ENCODE results near the gene SLC34A1. TPM values are rescaled to one million over a fixed set of nuclear protein-coding genes. Genes with fewer than 3 reads are reported as not detected.
"Not testable (repeated sequence)": the region's sequence is repeated elsewhere in the genome, so short reads cannot be mapped to it uniquely, and the experiment has no call there.

Gene SLC34A1
- total RNA-seq, 1 donor from 2014 or later, result not detected

DNA sequence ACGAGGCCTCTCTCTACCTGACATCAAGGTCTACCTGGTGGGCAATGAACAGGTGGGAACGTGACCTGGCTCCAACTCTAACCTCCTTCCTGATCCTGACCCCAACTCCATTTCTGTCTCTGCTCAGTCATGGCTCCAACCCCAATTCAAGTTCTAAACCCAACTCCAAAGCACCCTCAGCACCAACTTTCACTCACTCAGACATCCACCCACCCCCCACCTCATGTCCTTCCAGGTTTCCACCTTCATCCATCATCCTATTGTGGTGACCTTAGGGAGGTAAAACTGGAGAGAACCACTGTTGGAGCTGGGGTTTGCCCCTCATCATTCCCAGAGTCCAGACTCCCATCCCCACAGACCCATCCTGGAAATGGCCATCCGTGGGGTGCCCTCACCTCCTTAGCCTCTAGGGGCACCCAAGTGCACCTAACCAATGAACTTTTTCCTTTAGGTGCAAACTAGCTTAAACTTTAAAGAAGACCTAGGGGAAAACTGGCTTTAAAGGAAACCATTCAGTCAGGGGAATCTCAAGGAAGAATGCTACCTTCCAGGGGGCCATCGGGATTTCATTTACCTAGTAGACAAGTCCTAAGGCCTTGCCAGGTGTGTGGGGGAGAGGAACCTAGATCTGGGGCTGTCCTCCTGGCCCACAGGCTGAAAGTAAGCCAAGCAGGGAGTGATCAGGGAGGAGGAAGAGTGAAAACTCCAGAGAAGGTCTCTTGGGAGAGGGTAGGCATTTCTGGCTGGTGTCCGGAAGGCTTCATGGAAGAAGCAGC lies 15.2 kb upstream of the SLC34A1 start:
- DNase-seq, result no peak

DNA sequence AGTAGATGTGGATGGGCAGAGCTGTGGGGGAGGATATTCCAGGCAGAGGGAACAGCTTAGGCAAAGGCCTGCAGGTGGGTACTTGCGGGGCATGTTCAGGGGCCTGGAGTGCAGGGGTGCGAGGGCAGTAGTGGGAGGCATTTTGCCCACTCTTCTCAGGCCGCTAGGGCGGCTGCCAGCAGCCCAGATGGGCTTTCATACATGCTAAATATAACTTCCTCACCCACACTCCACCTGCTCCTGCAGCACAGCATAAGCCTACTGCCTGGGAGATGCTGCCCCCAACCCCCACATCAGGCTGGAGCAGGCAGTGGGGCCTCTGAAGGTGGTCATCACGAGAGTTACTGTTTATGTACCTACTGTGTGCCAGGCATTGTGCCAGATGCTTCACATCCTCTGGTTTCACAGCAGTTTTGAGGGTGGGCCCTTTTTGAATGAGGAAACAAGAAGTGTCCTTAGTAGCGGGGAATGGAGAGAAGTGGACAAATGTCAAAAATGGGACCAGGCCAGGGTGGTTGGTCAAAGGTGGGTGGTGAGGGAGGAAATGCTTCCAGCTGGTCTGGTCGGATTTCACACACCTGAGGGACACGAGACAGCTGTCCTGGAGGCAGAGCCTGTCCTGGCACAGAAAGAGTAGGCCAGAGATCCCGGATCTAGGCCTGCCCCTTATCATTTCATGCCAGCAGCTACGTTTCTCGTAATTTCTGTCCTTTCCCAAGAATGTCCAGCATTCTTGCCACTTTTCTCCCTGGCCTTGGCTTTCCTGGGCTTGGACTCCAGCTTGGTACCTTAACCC lies 14.4 kb upstream of the SLC34A1 start:
- no peak for DNase-seq

GRCh38 chr5:177370488-177371119 lies 13.6 kb upstream of the SLC34A1 start:
- peak; percentile 41 for DNase-seq

DNA sequence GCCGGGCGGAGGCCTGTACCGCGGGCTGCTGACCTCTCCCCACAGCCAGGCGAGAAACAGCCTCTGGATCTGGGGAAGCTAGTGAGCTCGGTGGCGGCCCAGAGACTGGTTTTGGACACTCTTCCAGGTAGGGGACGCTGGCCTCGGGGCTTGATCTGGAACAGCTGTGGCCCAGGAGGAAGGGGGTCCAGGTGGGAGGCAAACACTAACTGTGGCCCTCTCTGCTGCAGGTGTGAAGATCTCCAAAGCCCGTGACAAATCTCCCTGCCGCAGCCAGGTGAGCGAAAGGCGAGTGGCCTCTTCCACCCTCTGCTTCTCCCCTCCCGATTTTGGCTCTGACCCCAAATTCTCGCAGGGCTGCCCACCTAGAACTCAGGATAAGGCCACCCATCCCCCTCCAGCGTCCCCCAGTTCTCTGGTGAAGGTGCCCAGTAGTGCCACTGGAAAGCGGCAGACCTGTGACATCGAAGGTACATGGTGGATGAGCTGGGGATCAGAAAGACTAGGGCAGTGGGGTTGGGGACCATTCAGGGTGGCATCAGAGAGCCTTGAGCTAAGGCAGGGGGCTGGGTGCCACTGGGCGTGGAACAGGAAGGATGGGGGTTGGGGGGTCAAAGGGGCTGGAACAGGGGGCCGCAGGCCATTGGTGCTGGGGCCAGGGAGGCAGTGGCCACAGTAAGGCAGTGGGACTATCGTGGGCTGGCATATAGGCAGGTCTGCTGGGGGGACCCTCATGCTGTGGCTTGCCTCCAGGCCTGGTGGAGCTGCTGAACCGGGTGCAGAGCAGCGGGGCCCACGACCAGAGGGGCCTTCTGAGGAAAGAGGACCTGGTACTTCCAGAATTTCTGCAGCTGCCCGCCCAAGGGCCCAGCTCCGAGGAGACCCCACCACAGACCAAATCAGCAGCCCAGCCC lies 12.9 kb upstream of the SLC34A1 start:
- DNase-seq, result no peak

DNA sequence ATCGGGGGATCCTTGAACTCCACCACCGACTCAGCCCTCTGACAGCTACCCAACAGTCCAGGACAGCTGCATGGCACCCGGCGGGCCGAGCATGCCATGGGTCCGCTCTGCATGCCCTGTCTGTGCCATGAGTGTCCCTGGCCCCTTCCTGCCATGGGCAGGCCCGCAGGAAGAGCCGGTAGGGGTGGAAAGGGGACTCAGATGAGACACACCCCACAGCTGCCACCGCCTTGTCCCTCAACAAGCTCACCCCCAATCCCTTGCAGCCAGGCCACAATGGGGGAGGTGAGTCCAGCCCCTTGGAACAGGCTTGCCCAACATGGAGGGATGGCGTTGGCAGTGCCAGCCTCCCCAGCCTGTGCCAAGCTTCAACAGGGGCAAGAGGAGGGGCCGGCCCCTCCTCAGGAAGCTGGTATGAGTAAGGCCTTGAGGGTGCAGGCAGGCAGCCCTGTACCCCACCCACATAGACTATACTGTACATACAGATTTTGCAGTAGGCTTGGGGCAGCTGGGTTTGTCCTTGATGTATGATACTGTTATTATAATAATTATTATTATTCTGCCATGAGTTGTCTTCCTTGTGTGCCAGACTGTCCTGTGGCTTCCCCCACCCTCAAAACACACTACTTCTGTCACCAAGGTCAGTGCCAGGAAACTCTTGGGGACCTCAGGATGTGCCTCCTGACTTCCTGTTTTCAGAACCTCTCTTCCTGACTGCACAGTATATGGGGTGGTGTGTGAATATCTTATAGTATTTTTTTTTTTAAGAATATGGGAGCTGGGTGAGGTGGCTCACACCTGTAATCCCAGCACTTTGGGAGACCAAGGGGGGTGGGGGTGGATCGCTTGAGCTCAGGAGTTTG lies 12.0 kb upstream of the SLC34A1 start:
- no peak for DNase-seq

GRCh38 chr5:177372910-177373309 lies 11.3 kb upstream of the SLC34A1 start:
- DNase-seq, result no peak

DNA sequence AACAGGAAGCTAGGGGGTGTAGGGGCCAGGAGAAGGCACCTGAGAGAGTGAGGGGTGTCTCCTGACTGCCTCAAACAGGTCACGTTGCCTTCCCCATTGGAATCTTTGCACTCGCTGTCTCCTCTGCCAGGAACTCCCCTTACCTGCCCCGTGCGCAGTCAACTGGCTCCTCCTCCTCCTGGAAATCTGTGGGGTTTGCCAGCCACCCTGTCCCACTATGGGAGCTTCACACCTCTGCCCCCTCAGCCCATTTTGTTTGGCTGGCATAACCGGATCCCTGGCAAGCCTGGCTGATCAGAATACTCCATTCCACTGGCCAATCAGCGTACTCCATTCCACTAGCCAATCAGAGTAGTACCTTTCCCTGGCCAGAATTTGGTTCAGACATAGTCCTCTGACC lies 10.4 kb upstream of the SLC34A1 start:
- DNase-seq, result no peak

DNA sequence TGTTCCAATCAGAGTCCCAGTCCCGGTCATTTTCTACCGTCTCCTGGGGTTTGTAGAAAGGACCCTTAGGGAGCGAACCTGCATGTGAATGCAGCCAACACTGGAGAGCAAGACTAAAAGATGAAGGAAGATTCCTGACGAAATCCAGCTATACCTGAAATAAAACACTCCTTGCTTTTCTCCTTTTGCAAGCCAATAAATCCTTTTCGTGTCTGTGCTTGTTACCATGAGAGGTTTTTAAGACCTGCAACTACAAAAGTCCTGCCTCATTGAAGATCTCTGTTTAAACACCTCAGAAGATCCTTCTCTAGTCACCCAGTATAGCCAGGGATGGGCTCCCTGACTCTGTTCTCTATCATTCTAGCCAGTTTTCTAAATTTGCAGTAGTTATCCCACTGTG lies 10.0 kb upstream of the SLC34A1 start:
- no peak for DNase-seq

- DNase-seq, result not testable (repeated sequence)
Measured at GRCh38 chr5:177375516-177375915, 8.7 kb upstream of the SLC34A1 start.

GRCh38 chr5:177376107-177376506 lies 8.1 kb upstream of the SLC34A1 start:
- DNase-seq, result no peak

DNA sequence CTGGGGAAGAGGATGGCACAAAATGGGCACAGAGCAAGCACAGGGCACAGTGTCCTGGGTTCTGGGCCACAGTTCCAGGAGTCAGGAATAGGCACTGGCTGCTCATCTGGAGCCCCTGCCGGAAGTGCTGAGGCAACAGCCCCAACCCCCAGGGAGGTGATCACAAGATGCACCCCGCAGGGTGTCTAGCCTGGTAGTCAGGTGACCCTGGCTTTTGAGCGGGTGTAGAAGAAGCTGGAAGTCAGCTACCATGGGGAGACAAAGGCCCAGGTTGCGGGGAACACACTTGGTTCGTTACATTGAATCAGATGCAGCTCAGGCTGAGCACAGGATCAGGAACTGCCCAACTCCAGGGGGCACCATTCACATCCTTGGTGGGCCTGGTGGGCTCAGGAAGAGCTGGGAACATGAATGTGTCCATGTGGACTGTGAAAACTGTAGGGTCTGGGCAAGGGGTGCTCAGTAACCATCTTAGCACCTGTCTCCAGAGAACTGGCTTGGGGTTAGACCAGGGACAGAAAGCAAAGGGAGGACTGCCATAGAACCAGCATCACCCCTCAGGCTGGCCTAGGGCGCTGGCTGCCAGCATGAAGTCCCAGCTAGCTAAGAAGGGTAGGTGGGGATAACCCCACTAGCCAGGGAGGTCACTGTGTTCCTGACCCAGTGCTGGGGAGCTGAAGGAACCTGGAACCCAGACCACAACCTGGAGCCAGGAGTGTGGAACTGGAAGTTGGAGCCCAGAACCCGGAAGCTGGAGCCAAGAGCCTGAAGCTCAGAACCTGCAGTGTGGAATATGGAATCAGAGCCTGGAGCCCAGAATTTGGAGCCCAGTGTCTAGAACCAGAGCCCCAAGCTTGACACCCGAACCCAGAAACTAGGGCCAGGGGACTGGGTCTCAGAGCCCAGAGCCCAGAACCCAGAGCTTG lies 6.1 kb upstream of the SLC34A1 start:
- DNase-seq, result no peak

DNA sequence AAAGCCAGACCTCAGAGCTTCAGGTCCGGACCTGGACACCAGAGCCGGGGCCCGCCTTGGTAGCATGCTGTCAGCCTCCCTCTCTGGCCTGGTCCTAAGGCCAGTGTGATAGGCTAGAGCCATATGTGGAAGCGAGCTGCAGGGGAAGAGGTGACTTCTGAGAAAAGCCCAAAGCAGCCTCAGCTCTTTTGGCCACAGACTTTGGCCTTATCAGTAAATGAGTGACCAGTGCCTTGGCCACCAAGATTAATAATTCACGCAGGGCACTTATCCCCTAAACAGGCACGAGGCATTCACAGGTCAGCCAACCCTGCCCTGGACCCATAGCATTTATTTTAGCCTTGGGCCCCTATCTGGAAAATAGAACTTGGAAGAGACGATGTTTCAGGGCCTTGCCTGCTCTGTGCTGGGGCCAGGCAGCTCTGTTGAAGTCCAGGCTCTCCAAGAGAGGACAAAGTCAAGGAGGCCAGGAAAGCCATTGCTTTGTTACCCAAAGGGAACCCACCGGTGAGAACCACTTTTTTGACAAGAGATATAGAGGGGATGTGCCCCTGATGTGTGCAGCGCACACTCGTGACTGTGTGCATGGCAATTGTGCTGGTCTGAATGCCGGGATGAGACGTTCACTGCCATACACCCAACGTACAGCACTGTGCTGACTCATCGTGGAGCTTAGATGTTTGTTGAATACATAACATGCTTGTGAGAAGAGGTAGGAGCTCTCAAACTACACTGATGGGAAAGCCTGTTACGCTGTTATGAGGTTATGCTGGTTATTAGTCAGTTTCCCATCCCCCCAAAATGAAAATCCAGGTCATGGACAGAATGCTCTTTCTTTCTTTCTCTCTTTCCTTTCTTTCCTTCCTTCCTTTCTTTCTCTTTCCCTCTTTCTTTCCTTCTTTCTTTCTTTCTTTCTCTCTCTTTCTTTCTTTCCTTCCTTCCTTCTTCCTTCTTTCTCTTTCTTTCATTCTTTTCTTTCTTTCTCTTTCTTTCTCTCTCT lies 5.0 kb upstream of the SLC34A1 start:
- DNase-seq, result no peak

DNA sequence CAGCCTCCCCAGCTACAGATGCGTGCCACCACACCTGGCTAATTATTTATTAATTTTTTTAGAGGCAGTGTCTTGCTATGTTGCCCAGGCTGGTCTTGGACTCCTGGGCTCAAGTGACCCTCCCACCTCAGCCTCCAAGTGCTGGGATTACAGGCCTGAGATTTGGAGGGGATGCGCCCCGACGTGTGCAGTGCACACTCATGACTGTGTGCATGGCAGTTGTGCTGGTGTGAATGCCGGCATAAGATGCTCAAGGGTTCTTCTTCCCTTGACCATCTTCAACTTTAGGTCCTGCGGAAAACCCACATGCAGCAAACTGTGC lies 3.5 kb upstream of the SLC34A1 start:
- DNase-seq, result no peak

GRCh38 chr5:177382423-177383029 lies 1.7 kb upstream of the SLC34A1 start:
- DNase-seq, result no peak

DNA sequence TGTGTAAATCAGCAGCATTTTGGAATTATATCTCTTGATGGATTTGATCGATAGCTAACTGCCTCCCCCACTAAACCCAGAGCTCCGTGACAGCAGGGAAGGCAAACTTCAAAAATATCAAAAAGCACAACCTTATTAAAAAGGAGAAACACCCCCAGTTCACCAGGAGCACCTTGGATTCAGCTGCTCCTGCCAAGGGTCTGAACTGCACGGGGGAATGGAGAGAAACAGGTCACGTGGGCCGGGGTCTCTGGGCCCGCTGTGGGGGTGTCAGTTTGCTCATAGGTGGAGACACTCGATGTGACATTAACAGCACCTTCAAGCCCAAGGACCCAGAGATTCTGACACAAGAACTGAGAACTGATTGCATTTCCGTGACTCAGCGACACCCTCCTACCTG lies 1.1 kb upstream of the SLC34A1 start:
- DNase-seq, result no peak

- no peak for DNase-seq
Measured at GRCh38 chr5:177385720-177386119, 1.5 kb downstream of the SLC34A1 start.

DNA sequence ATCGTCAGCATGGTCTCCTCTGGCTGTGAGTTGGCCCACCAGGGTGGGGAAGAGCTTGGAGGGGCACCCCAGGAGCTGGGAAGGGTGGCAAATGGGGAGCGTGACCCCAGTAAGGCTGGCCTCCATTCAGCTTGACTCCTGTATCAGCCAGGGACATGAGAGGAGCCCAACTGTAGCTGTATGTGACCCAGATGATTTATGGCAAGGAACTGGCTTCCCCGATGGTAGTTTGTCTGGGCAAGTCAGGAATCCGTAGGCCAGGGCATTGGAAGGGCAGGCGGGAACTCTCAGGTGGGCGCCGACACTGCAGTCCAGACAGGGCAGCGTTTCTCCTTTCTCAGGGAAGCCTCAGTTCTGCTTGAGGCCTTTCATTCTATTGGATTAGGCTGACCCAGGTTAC lies 2.3 kb downstream of the SLC34A1 start:
- no peak for DNase-seq

DNA sequence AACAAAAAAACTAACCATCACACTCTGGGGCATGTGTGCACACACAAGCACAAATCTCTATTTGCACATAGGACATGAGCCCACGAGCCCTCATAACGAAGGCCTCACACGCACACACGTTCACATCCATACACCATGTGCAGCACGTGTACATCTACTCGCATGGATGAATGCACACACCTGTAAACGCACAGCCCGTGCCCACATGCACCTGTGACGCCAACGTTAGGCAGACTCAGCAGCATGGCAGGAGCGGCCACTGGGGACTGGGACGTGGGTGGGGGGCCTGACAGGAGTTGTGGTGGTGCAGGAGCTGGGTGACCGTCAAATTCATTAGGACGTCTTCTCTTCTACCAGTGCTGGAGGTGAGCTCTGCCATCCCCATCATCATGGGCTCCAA lies 3.2 kb downstream of the SLC34A1 start:
- DNase-seq, result no peak

All from skin of body (tissue), 2 donors.